ELF-1 (cell line): ENCODE results near the gene TMEM18.
A peak's percentile ranks its signal among the peaks of the same experiment; 100 is the strongest.

Experiments
- DNase-seq: peaks from one replicate; pipeline ENCODE4 v3.0.0-alpha.2; 2016; ENCODE audit warnings: low read depth, low spot score

TMEM18 gene

GRCh38 chr2:672606-672905 is 4.7 kb downstream of the TMEM18 start:
- no peak for DNase-seq

DNA sequence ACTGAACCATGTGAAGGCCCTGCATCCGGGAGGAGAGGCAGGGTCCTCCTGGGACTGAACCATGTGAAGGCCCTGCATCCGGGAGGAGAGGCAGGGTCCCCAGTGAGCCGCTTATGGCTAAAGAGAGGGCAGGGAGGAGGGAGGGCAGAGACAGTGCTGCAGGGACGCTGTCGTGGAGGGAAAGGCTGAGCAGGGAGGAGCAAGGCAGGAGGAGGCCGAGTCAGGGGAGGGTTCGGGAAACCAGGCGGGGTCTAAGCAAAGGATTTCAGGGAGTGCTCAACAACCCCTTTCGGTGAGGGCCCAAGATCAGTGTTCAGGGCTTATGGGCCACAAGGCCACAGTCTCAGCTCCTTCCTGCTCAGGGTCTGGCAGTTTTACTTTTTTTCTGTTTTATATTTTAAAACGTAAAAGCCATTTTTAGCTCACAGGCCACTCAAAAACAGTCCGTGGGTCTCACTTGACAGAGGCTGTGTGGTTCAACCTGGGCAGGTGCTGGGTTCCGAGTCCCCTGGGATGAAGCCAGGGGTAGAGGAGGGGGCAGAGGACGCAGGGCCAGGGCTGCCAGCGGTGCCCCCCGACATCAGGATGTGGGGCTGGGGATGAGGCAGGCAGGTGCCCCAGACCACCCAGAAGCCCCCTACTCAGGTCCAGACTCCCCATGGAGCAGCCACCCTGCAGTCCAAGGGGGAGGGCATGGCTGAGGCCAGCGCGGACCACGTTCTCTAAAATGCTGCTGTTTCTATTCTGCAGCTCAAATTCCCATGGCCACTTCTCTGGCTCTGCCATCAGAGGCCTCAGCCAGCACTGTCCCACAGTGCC is 5.2 kb downstream of the TMEM18 start:
- DNase-seq, result no peak

DNA sequence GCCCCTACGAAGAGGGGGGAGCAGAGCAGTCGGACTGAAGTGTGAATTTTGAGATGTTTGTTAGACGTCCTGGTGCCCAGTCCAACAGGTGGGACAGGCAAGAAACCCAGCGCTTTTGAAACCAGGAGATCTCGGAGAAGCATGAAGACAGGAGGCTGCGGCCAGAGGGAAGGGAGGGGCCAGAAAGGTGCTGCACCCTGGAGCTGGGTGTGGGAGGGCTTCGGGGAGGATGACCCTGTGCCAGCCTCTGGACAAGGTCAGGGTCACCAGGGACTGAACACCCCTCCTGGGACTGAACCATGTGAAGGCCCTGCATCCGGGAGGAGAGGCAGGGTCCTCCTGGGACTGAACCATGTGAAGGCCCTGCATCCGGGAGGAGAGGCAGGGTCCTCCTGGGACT is 6.1 kb downstream of the TMEM18 start:
- no peak for DNase-seq

DNA sequence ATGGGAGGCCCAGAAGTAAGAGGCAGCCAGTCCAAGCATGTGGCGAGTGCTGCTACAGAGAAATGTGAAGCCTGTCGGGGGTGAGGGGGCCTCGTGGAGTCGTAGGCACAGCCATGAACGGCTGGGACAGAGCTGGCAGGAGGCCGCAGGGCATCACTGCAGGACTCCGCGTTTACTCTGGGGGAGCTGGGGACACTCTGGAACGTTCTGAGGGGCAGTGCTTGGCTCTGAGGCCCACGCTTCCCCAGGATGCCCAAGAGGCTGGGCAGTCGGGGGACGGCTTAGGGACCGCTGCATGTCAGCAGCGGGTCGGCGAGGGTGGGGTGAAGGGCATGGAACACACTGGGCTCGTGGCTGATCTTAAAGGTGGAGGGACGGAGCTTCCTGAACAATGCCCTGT is 6.6 kb downstream of the TMEM18 start:
- DNase-seq, result no peak

- no peak for DNase-seq
Measured at GRCh38 chr2:669323-669722, 7.9 kb downstream of the TMEM18 start.

DNA sequence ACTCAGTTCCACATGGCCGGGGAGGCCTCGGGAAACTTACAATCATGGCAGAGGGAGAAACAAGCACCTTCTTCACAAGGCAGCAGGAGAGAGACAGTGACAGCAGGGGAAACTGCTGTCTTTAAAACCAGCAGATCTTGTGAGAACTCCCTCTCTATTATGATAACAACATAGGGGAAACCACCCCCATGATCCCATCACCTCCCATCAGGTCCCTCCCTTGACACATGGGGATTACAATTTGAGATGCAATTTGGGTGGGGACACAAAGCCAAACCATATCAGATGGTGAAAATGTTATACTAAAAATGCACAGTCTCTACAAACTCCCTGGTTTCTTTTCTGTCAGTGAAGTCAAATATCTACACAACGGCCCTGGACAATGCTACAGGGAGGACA is 9.2 kb downstream of the TMEM18 start:
- DNase-seq, result no peak

DNA sequence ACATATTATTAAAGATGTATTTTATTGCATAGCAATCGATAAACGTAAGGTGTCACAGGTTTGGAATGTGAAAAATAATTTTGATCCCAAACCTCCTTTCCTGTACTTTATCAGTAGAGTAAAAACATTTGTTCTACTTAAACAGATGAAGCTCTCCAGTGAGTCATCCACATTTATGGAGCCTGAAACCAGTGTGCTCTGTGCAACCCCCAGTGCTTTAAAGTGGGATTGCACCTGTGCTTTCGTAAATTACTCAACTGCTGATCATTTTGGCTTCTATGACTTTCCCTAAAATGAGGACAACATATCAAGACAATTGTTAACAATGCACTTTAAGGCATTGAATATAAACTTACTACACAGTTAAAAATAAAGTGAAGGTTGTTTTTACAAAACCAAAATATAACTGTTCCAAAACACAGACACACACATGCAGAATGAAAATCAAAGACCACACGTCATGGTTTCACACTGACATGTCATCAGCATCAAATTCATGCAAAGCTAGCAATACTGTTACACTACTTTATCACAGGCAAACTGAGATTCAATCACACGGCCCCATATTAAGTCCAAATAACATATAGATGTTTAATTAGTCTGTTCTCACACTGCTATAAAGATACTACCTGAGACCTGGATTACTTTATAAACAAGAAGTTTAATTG is 9.7 kb downstream of the TMEM18 start:
- no peak for DNase-seq

GRCh38 chr2:666441-666840 is 10.8 kb downstream of the TMEM18 start:
- no peak for DNase-seq

GRCh38 chr2:665340-666073 is 11.7 kb downstream of the TMEM18 start:
- DNase-seq, result no peak

- no peak for DNase-seq
Measured at GRCh38 chr2:664063-664462, 13.1 kb downstream of the TMEM18 start.

- DNase-seq, result no peak
Measured at GRCh38 chr2:663221-663620, 14.0 kb downstream of the TMEM18 start.

GRCh38 chr2:661360-661635 is 15.9 kb downstream of the TMEM18 start:
- no peak for DNase-seq

DNA sequence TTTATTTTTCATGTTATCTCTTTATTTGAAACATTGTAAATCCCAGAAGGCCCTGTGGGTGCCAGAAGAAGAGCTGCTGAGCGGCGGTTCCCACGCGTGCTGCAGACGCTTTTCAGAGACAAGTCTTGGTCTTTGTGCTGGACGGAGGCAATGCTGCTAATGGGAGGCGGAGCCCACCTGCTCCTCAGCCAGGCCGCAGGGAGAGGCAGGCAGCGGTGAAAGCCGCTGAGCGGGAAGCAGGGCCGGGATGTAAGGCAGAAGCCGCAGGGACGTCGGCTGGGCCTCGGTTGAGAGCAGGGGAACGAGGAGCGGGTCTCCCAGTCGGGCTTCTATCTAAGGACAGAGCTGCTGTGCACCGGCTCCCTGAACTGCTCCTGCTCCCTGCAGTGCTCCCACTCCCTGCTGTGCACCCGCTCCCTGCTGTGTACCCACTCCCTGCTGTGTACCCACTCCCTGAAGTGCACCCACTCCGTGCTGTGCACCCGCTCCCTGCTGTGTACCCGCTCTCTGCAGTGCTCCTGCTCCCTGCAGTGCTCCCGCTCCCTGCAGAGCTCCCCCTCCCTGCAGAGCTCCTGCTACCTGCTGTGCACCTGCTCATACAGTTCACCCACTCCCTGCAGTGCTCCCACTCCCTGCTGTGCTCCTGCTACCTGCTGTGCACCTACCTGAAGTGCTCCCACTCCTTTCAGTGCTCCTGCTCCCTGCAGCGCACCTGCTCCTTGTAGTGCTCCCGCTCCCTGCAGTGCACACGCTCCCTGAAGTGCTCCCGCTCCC is 16.4 kb downstream of the TMEM18 start:
- peak; percentile 60 for DNase-seq

DNA sequence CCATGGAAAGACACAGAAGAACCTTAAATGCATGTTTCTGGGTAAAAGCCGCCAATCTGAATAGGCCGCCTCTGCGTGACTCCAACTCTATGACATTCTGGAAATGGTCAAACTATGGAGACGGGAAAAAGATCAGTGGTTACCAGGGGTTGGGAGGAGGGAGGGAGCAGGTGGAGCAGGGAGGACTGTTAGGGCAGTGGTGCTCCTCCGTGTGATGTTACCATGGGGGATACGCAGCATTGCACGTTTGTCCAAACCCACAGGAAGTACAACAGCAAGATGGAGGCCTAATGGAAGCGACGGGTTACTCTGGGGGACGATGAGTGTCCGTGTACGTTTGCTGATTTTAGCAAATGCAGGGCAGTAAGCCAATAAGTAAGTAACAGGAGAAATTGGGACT is 17.2 kb downstream of the TMEM18 start:
- no peak for DNase-seq

DNA sequence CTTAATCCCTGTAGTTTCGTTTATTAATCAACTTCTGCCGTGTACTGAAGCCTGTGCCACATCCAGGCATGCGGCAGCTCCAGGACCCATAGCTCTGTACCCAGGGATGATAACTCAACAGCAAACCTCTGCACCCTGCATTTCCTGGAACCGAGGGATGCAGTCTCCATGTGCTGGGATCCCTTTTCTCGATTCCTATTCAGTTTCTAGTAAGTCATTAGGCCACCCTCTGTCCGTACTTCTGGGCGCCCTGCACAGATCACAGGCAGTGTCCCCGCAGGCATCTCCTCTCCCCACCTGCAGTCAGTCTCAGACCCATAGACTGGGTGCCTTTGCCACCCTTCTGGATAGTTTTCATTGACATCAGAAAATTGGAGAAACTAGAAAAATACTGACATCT is 18.8 kb downstream of the TMEM18 start:
- no peak for DNase-seq

DNA sequence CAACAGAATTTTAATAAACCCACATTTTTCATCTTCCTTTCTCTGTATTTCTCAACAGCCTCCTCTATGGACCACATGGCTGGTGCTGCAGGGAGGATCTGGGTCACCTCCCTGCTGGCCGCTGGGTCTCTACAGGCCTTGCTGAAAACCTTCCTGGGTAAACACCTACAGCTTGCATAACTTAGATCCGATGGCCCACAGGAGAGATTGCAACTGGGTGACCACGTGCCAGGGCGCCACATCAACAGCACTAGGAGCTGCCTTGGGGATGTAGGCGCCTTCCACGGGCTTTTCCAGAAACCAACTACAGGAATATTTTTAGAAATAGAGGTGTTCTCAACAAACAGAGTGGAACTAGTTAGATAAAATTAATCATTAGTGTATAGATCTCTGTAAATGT is 19.4 kb downstream of the TMEM18 start:
- no peak for DNase-seq

DNA sequence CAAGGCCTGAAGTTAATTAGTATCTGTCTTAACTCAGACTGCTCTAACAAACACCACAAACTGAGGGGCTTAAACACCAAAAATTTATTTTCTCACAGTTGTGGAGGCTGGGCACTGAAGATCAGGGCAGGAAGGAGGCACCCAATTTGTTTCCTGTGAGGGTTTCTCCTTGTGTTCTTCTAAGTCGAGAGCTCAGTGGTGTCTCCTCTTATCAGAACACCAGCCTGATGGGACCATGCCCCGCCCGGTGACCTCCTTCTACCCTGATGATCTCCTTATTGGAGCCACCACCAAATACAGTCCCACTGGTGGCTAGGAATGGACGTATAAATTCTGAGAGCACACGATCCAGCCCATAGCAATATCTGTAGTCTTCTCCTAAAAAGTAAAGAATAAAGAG is 20.5 kb downstream of the TMEM18 start:
- no peak for DNase-seq

- DNase-seq, result no peak
Measured at GRCh38 chr2:655626-656025, 21.6 kb downstream of the TMEM18 start.

DNA sequence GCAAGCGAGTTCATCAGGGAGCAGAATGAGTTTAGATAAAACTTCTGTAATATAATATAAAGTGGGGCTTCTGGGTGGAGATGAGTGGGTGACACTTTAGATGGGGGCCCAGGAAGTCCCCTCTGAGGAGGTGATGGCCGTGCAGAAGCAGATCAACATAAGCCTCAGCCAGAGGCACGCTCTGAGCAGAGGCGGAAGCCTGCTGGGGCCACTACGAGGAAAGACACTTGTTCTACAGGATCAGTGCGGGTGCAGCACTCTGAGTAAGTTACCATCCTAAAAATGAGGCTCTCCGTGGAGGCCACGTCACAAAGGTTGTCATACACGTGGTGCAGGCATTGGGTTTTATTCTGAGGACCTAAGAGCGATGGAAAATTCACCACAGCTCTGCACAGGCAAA is 22.3 kb downstream of the TMEM18 start:
- DNase-seq, result no peak

- no peak for DNase-seq
Measured at GRCh38 chr2:653645-654425, 23.4 kb downstream of the TMEM18 start.

DNA sequence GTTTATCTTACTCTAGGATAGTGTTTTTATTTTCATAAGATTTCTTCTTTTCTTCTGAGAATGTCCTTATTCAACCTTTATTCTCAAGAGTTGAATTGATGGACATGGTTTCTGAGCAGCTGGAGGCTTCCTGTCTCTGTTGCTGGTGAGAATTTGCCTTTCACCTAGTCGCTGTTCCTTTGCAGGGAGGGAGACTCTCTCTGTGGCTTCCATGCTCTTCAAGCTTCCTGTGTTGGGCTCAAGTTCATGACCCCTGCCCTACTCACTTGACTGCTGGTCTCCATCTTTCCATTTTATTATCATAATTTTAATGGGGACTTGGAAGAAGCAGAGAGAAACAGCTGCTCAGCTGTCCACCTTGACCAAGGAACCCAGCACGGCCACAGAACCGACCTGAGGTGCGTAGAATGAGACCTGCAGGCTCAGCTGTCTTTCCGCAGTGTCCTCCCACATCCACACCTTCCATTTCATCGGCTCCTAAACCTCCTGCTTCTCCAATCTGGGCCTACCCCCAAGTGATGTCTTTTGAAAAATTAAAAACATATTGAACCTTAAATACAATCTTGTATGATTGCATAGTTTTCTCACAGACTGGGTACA is 24.2 kb downstream of the TMEM18 start:
- no peak for DNase-seq
